DMS53 (cell line): Measurements from ENCODE around the gene DYSF.
A peak's percentile ranks its signal among the peaks of the same experiment; 100 is the strongest.

Source experiments
- DNase-seq: peaks from one replicate; lab custom pipeline; 2025; lab: John Stamatoyannopoulos, UW

Gene DYSF

GRCh38 chr2:71672826-71673795, 219.8 kb downstream of the DYSF start:
- DNase-seq = no peak

- DNase-seq = peak; percentile 17
Measured at GRCh38 chr2:71674158-71674851, 220.9 kb downstream of the DYSF start.

DNA sequence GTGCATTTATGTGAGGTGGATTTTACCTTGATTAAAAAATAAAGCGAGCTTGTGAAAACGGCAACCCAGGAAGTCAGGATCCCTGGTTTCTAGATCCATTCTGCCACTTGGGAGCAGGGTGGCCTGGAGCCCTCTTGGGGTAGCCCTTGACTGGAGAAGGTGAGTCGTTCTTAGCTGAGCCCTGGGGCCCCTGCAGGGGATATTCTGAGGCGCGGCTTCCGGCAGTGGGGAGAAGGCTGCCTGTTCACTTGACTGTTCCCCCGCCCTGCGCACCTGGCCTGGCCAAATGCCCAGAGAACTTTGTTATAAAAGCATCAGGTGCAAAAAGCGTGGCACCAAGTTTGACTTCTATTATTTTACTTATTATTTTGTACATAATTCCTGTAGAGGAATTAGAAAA, 221.9 kb downstream of the DYSF start:
- peak; percentile 74 for DNase-seq

GRCh38 chr2:71678874-71679273, 225.5 kb downstream of the DYSF start:
- DNase-seq = no peak

- DNase-seq = peak; percentile 64
Measured at GRCh38 chr2:71679491-71679890, 226.1 kb downstream of the DYSF start.

DNA sequence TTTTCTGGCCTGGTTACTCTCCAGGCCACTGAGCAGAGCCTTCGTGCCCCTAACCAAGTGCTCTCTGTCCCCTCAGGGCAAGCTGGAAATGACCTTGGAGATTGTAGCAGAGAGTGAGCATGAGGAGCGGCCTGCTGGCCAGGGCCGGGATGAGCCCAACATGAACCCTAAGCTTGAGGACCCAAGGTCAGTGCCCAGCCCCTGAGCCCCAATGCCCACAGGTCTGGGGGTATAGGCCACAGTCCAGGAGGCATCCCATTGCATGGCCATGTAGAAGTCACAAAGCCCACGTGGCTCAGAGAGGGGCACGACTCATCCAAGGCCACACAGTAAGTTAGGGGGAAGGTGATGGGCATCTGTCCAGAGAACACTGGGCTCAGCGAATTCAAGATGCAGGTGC, 227.6 kb downstream of the DYSF start:
- no peak for DNase-seq

GRCh38 chr2:71681626-71682025, 228.3 kb downstream of the DYSF start:
- no peak for DNase-seq

DNA sequence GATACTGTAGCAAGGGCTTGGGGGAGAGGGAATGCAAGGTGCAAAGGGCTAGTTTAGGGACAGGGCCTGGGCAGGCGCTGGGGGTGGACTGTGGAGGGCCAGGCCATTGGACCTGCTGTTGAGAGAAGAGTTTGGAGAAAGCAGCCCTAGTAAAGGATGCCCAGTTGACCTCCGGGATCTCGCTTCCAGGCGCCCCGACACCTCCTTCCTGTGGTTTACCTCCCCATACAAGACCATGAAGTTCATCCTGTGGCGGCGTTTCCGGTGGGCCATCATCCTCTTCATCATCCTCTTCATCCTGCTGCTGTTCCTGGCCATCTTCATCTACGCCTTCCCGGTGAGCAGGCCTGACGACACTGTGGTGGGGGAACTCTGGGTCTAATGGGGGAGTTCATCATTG, 229.0 kb downstream of the DYSF start:
- DNase-seq = no peak

- DNase-seq = peak; percentile 11
Measured at GRCh38 chr2:71683070-71683469, 229.7 kb downstream of the DYSF start.

GRCh38 chr2:71683666-71684065, 230.3 kb downstream of the DYSF start:
- no peak for DNase-seq

DNA sequence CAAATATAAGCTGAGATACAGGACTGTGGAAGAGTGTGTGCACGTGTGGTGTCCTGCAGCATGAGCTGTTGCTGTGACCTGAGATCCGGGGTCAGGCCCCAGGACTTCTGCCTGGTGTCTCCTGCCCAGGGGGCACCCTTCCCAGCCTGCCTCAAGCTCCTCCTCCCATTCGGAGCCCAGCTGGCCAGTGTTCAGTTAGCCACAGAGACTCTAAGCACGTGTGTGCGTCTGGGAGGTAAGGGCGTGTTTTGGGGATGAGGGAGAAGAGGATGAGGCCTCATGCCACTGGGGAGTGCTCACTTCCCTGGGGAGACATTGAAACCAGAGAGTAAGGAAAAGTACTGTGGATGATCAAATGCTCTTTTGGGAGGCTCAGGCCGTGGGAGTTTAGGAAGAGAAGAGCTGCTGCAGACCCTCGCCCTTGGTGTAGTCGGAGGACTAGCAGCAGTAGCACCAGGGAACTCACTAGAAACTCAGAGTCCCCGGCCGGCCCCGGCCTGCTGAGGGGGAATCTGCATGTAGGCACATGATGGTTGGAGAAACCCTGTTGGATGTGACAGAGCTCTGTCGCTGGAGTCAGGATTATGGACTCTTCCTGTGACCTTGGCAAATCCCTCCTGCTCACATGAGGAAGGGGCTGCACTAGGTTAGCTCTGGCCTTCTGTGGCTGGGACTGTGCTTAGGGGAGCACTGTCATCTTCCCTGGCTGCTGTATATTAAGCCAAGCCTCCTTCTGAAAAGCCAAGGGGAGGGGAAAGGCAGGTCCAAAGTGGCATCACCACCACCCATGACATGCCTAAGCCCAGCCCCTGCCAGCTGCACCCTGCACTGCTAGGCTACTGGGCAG, 231.1 kb downstream of the DYSF start:
- DNase-seq = no peak

- no peak for DNase-seq
Measured at GRCh38 chr2:71685073-71685848, 231.9 kb downstream of the DYSF start.

DNA sequence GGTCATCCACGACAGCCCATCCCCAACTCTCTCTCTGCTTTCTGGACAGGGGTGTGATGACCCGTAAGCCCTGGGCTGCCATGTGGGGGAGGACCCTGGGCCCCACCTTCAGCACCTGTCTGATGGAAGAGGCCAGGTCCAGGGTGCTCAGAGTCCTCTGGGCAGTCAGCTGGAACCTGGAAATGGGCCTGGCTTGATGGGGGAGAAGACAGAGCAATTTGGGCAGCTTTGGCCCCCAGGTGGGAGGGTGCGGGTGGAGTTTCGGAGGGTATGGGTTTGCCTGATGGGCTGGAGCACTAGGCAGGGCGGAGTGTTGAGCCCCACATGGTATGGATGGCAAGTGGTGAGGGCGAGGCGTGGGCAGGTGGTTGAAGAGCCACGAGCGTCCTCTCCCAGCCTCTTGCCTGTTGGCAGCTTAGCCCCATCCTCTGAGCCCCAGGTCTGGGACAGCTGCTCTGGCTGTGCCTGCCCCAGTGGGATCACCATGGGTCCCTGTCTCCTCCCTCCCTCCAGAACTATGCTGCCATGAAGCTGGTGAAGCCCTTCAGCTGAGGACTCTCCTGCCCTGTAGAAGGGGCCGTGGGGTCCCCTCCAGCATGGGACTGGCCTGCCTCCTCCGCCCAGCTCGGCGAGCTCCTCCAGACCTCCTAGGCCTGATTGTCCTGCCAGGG, 232.7 kb downstream of the DYSF start:
- DNase-seq = no peak

DNA sequence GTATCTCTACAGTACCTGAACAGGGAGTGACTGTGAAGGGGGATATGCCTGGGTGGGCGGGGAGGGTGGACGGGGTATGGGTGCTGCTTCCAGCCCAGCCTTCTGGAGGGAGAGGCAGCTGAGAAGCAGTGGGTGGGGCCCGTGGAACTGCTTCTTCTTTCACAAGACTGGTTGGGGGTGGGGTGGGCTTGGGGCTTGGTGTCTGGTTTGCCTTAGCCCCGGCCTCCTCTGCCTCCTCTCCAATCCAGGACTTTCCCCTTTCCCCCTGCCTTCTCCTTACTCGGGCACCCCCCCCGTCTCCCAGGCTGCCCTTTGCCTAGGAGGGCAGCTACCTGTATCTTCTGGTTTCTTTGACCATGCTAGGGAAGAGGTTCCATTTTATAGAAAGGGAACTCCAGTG, 233.4 kb downstream of the DYSF start:
- DNase-seq = no peak

- no peak for DNase-seq
Measured at GRCh38 chr2:71687412-71687811, 234.1 kb downstream of the DYSF start.

- DNase-seq = no peak
Measured at GRCh38 chr2:71688530-71688929, 235.2 kb downstream of the DYSF start.

DNA sequence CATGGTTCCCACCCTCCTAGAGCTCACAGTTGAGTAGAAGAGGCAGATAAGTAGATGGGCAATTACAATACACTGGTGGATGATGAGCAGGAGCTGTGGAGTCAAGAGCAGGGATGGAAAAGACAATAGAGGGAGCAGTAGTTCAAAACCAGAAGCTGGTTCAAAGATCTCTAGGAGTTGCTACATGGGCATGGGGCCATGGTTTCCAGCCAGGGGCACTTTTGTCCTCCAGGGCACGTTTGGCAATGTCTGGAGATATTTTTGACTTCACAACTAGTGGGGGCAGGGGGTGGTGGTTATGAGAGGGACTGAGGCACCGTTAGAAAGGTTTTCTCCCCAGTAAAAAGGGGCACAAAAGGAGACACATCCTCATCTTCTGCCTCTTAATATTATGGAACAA, 236.0 kb downstream of the DYSF start:
- DNase-seq = no peak

DNA sequence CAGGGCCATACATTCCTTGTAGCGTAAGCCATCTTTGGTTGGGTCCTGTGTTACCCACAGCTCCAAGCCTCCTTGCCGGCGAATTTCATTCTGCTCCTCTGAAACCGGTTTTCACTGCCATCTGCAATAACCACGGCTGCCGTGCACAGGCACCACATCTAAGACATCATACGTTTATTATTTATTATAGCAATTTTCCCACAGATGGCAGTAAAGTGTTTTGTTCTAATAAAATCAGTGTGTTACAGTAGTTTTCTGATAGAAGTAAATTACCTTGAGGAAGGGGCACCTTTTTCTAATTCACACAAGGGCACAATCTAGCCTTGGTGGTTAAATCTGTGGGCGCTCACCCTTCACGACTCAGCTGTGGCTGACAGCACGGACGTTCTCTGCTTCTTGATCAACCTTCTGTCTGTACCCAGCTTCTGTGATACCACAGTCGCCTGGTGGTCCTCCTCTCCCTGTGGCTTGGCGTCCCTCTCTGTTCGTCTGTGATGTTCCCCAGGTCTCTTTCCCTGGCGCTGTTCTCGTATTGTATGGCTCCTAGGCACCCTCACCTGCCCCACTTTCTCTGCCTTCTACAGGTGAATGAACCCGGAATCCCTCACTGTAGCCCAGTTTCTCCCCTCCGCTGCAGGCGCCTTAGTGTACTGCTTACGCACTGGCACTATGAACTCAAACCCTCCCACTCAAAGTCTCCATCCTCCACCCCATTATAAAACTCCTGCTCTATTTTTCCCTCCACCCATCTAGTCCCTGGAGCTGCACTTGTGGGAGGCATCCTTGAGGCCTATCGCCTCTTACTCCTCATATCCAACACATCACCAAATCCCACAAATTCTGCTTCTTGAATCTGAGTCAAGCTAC, 236.8 kb downstream of the DYSF start:
- no peak for DNase-seq

GRCh38 chr2:71690876-71691475, 237.6 kb downstream of the DYSF start:
- DNase-seq = no peak
